SKM-1 (cell line): ENCODE measurements around the gene CR1.
"Not testable (repeated sequence)": the region's sequence is repeated elsewhere in the genome, so short reads cannot be mapped to it uniquely, and the experiment has no call there.

Experiments
- DNase-seq: peaks from one replicate; lab custom pipeline; 2025; ENCODE audit not compliant: unreplicated experiment; lab: John Stamatoyannopoulos, UW

The CR1 gene

DNA sequence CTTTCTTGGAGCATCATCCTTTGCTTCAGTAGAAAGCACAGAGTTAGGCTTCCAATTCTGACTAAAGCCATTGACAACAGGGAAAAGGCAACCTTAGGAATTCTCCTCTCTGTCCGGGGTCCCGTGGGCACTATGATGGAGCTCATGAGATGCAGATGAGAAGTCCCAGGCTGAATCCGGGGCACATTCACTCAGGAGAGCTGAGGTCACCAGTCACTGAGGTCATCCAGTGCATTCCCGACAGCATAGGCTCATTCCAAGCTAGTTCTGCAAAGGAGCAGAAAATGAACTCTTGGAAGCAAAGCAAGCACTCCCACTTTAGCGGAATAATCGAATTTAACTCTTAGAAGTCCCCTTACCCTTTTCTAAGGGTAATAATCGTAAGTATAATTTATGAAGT lies 6.8 kb downstream of the CR1 start:
- DNase-seq, result no peak

DNA sequence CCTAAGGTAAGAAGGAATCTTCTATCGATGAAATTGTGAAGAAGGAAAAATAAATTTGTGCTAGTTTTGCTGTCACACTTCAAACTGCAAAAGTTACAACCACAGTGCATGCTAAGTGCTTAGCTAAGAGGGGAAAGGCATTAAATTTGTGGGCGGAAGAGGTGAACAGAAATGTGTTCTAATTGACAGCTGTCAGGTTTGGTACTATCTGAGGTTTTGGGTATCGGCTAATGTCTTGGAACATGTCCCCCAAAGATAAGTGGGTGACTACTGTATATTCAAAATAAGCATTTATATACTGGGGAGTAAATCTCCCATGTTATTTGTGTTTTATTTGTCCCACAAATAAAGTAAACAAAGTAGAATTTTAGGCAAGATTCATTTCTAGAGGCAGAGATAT lies 8.0 kb downstream of the CR1 start:
- DNase-seq, result no peak

DNA sequence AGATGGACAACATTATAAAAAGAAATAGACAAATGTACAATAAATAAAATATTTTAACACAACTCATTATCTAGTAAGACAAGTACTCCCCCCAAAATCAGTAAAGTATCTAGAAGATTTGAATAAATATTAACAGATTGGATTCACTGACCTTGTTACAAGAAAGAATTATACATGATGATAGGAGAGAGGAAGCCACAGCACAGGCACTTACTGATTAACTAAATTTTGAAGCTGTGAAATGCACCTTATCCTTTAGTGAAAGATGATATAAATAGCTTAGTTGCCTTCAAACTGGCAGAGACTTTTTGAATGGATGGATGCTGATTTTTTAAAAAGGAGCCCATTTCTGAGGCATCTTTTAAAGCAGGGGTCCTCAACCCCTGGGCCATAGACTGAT lies 8.5 kb downstream of the CR1 start:
- DNase-seq, result no peak

DNA sequence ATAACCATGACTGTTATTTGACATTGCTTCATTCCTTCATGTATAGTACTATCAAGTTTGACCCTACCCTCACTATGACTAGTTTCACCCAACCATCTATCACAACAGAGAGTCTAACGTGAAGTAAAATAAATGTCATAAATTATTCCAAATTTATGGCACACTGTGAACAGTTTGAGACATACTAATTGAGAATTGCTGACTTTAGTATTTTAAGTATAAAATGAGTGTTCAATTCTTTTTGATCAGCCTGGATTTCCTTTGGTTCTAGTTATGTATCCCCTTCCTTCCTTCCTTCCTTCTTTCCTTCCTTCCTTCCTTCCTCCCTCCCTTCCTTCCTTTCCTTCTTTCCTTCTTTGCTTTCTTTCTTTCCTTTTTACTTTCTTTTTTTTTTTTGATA lies 14.5 kb downstream of the CR1 start:
- no peak for DNase-seq

DNA sequence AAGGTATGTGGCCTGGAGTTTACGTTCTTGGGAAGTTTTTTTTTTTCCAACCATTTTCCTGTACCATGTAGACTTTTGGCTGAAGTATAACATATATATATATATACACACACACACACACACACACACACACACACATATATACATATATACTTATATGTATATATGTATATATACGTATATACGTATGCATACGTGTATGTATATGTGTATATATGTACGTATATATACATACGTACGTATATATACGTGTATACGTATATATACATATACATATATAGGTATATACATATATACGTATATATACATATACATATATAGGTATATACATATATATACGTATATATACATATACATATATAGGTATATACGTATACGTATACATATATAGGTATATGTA lies 18.9 kb downstream of the CR1 start:
- DNase-seq, result no peak

DNA sequence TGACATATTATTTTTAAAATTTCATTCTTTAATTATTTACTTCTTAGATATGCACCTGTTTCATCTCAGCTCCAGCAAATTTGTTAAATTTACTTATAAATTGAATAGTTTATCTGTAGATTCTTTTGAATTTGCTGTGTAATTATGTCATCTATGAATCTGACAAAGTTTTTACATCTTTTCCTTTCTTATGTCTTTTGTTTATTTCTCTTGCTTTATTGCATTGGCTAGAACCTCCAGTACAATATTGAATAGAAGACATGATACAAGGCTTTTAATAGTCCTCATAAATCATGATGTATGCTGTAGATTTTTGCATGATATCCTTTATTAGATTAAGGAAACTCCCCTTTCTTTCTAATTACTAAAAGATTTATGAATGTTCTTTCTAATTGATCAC lies 20.8 kb downstream of the CR1 start:
- DNase-seq, result no peak

DNA sequence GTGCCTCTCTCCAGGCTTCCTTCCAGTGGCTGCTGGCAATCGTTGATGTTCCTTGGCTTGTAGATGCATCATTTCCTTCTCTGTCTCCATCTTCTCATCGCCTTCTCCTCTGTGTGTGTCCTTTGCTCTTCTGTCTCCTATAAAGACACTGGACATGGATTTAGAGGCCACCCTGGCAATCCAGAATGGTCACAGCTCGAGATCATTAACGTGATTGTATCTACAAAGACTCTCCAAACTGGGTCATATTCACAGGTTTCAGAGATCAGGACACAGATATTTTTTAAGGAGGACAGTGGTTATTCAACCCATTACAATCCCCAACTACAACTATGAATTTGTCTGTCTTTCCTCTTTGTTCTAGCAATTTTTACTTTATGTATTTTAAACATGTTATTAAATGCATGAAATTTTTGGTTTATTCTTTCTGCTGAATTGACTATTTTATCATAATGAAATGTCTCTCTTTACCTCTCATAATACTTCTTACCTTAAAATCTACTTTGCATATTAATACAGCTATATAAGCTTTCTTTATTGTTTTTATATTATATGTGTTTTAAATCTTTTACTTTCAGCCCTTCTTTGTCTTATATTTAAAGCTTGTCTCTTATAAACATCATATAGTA lies 22.8 kb downstream of the CR1 start:
- no peak for DNase-seq

DNA sequence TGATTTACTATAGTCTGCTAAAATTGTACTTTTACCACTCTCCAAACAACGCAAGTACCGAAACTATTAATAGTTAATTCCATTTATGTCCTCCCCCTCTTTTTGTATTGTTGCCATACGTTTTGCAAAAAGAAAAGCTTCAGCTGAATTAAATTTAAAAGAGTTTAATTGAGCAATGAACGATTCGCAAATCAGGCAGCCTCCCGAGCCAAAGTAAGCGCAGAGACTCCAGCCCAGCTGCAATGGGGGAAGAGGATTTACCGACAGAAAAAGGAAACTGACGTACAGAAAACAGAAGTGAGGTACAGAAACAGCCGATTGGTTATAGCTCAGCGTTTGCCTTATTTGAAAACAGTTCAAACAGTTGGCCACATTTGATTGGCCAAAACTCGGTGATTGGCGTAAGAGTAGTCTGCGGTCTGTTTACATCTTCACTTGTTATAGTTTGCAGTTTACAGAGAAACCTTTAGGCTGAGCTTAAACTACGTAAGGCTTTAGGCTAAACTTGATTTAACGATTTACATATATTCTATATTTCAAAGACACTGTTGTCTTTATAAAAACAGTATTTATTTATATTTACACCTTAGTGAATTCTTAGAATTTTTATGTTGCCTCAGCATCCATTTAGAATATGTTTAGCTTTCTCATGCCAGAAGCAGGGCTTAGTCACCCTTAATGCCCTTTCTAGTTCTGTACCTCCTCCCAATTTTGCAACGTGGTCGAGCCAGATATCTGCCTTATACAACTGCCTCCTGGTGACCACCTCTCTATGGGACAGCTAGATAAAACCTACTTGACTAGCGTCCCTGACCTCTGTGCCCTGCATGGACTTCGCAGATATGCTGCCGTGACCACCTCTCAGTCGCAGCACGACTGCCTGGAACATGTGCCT lies 23.8 kb downstream of the CR1 start:
- no peak for DNase-seq

DNA sequence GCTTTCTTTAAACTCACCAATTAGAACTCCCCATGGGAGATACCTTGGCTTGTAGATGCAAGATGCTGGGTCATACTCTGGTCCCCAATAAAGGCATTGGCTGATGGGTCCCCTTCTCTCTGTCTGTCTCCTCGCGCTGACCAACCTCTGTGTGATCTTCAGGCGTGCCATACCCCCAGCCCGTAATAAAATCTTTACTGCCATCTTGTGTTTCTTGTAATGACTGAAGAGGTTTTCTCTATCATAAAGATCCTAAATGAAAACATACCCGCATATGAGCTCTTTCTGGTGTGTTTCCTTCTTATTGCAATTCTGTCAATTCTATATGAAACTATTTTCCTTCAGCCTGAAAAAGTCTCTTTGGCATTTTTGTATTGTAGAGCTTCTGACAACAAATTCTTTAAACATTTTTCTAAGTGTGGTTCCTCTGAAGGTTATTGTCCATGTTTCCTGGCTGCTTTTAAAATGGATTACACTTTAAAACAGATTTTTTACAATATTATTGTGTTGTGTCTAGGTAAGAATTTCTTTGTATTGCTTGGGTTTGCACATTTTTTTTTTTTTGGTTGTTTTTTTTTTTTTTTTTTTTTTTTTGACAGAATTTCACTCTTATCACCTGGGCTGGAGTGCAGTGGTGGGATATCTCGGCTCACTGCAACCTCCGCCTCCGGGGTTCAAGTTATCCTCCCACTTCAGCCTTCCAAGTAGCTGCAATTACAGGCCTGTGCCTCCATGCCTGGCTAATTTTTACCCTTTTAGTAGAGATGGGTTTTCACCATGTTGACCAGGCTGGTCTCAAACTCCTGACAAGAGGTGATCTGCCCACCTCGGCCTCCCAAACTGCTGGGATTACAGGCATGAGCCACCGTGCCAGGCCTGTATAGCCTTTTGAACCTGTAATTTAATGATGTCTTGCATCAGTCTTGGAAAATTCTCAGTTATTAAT lies 24.7 kb downstream of the CR1 start:
- not testable (repeated sequence) for DNase-seq

DNA sequence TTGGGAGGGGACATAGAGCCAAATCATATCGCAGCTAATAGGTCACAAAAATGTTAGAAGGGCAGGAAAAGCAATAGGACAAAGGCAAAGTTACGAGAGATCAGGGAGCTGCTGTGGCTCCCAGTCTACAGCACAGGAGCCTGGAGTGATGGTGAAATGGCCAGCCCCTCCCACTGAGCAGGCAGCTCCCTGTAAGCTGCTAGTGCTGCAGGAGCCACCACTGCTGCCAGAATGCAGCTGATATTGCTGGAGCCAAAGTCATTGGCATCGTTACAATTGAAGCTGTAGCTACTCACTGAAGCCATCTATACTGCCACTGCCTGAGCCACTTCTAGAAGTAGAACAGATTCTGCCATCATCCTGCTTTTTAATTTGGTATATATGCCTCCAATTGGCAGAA lies 29.3 kb downstream of the CR1 start:
- not testable (repeated sequence) for DNase-seq

DNA sequence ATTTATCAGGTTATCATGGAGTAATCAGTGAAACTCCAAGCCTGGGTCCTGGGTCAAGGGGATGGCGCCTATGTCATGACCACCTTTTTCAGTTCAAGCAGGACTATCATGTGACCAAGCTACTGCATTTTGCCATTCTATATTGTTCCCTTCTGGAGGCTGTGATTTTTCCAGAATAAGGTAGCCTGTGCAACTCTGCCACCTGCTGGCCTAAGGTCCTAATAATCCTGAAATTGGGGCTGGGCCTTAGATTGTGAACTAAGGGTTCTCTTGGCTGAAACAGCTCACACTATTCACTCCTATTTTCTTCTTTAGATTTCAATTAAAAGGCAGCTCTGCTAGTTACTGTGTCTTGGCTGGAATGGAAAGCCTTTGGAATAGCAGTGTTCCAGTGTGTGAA lies 32.4 kb downstream of the CR1 start:
- not testable (repeated sequence) for DNase-seq

DNA sequence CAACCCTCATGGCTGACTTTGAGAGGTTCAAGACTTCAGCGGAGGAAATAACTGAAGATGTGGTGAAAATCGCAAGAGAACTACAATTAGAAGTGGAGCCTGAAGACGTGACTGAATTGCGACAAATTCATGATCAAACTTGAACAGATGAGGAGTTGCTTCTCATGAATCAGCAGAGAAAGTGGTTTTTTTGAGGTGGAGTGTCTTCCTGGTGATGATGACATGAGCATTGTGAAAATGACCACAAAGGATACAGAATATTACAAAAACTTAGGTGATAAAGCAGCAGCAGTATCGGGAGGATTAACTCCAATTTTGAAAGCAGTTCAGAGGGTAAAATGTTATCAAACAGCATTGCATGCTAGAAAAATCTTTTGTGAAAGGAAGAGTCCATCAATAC lies 40.3 kb downstream of the CR1 start:
- not testable (repeated sequence) for DNase-seq

DNA sequence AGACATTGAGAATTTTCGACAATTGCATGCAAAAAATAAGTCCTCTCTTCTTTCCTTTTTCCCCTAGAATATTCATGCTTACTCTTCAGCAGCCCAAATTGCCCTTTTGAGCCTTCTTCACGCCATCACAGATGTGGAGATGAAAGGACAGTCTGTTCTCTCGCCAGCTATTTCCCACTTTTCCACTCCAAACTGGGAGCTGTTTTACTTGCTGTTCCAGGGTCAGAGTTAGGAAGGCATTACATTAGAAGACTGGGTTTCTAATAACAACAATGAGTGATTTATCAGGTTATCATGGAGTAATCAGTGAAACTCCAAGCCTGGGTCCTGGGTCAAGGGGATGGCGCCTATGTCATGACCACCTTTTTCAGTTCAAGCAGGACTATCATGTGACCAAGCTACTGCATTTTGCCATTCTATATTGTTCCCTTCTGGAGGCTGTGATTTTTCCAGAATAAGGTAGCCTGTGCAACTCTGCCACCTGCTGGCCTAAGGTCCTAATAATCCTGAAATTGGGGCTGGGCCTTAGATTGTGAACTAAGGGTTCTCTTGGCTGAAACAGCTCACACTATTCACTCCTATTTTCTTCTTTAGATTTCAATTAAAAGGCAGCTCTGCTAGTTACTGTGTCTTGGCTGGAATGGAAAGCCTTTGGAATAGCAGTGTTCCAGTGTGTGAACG lies 50.9 kb downstream of the CR1 start:
- not testable (repeated sequence) for DNase-seq

DNA sequence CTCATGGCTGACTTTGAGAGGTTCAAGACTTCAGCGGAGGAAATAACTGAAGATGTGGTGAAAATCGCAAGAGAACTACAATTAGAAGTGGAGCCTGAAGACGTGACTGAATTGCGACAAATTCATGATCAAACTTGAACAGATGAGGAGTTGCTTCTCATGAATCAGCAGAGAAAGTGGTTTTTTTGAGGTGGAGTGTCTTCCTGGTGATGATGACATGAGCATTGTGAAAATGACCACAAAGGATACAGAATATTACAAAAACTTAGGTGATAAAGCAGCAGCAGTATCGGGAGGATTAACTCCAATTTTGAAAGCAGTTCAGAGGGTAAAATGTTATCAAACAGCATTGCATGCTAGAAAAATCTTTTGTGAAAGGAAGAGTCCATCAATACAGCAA lies 58.9 kb downstream of the CR1 start:
- DNase-seq, result not testable (repeated sequence)

DNA sequence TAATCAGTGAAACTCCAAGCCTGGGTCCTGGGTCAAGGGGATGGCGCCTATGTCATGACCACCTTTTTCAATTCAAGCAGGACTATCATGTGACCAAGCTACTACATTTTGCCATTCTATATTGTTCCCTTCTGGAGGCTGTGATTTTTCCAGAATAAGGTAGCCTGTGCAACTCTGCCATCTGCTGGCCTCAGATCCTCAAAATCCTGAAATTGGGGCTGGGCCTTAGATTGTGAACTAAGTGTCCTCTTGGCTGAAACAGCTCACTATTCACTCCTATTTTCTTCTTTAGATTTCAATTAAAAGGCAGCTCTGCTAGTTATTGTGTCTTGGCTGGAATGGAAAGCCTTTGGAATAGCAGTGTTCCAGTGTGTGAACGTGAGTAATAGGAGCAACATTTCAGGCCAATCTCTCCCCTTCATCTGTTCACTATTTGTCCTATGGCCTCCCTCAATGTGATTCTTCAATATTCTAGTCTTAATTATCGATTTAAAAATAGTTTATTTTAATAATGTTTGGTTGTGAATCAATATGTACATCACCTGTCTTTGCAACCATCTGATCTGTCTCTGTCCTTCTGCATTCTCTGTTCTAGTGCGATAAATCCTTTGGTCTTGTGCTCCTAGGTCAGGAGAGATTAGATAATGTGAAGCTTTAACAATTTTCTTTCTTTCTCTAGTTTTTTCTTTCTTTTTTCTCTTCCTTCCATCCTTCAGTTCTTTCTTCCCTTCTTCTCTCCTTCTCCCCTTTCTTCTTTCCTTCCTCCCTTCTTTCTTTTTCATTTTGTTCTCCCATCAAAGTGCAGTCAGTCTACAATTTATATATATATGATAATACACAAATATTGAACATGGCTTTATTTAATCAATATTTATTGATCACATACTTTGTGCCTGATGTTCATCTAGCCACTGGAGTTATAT lies 69.8 kb downstream of the CR1 start:
- no peak for DNase-seq

DNA sequence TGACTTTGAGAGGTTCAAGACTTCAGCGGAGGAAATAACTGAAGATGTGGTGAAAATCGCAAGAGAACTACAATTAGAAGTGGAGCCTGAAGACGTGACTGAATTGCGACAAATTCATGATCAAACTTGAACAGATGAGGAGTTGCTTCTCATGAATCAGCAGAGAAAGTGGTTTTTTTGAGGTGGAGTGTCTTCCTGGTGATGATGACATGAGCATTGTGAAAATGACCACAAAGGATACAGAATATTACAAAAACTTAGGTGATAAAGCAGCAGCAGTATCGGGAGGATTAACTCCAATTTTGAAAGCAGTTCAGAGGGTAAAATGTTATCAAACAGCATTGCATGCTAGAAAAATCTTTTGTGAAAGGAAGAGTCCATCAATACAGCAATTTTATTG lies 76.0 kb downstream of the CR1 start:
- not testable (repeated sequence) for DNase-seq

DNA sequence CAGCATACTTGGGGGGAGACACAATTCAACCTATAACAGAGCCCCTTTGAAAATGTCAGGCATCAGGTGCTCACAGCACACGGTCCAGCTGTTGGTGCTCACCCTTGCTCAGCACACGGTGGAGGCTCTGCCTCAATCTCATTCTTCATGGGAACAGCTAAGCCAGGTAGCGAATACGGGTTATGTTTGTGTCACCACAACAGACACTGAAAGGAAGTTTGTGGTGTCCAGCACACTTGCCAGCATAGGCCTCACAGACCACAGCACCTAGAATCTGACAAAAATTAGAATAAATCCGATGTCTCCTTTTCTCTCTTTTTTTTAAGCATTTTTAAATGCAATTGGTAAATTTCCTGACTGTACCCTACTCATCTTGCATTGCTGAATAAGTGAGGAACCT lies 77.1 kb downstream of the CR1 start:
- not testable (repeated sequence) for DNase-seq

DNA sequence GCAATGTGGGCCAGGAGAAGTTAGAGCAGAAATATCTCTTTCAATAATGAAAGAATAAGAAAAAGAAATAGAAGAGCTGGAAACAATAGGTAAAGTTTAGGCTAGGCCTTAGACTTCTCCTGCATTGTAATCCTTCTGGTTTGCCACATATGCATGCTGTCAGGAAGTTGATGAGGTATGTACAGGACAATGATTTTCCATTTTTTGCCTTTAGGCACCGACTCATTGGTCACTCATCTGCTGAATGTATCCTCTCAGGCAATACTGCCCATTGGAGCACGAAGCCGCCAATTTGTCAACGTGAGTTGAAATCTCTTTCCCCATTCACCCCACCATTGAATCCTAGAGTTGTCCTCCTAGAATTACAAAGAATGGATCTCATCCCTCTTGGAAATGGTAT lies 79.4 kb downstream of the CR1 start:
- not testable (repeated sequence) for DNase-seq

DNA sequence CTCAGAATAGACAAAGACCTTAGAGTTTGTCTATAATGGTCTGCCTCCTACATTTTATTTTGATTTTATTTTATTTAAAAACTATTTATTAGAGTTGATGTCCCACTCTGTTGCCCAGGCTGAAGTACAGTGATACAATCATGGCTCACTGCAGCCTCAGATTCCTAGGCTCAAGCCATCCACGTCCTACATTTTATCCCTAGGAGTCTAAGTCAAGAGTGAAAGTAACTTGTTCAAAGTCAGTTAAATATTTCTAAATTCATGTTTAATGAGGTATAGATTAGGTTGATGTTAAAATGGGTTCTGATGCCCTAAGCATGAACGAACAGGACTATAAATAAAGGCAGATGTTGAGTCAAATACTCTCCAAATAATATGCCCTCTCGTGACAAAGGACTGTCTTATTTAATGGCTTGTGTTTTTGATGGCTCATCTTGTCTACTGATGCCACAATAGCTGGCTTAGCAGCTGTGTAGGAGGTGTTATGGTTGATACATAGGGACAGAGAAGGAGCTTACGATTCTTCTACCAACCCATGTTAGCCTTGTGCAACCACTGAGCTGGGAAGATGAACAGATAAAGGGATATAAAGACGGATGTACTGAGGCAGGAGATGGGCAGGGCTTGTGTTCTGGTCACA lies 83.0 kb downstream of the CR1 start:
- no peak for DNase-seq
